LoVo (cell line): ENCODE measurements around the gene CACNA1G.

Experiments
- DNase-seq: peaks from one replicate; pipeline ENCODE4 v3.0.0-alpha.2; 2016; ENCODE audit warnings: low spot score

Gene CACNA1G

GRCh38 chr17:50548831-50549230, 11.7 kb upstream of the CACNA1G start:
- no peak for DNase-seq

GRCh38 chr17:50549256-50549941, 11.1 kb upstream of the CACNA1G start:
- DNase-seq: no peak

GRCh38 chr17:50549969-50550368, 10.5 kb upstream of the CACNA1G start:
- DNase-seq: no peak

DNA sequence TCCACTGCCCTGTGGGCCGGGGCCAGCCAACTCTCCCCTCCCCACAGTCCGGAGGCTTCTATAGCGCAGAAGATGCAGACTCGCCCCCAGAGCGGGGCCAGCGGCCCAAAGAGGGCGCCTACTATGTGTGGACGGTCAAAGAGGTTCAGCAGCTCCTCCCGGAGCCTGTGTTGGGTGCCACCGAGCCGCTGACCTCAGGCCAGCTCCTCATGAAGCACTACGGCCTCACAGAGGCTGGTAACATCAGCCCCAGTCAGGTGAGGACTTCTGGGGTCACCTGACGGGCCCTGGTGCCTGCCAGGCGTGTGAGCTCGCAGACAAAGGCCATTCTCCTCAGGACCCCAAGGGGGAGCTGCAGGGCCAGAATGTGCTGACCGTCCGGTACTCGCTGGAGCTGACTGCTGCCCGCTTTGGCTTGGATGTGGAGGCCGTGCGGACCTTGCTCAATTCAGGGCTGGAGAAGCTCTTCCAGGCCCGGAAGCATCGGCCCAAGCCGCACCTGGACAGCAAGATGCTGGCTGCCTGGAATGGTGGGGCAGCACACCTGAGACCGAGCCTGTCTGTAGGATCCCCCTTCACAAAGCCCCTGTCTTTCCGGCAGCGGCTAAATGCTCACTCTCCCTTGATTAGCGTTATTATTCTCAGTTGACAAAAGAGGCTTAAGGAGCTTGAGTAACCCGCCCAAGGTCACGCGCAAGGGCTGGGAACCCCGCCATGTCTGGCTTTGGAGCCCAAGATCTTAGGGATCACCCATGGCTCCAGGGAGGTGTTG, 9.7 kb upstream of the CACNA1G start:
- no peak for DNase-seq

DNA sequence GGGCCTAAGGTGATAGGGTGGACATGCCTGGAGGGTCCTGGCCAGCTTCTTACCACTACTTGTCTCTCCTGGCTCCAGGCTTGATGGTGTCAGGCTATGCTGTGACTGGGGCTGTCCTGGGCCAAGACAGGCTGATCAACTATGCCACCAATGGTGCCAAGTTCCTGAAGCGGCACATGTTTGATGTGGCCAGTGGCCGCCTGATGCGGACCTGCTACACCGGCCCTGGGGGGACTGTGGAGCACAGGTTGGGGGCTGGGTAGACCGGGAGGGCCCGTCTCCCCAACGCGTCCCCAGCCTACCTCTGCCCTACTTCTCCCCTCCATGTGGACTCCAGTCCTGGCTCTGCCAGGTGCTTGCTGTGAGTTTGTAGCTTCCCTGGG, 9.1 kb upstream of the CACNA1G start:
- DNase-seq: no peak

- no peak for DNase-seq
Measured at GRCh38 chr17:50551884-50552283, 8.6 kb upstream of the CACNA1G start.

DNA sequence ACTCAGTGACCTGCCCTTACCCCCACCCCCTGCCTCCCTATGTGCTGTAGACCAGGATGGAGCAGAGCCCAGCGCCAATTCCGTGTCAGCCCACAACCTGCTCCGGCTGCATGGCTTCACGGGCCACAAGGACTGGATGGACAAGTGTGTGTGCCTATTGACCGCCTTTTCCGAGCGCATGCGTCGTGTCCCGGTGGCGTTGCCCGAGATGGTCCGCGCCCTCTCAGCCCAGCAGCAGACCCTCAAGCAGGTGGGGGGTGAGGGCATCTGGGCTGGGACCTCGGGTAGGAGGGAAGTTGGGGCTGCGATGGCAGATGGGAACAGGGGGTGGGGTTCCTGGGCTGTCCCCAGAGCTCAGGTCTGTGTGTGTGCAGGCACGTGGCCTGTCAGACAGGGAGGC, 6.3 kb upstream of the CACNA1G start:
- DNase-seq: no peak

- no peak for DNase-seq
Measured at GRCh38 chr17:50556803-50557202, 3.7 kb upstream of the CACNA1G start.

DNA sequence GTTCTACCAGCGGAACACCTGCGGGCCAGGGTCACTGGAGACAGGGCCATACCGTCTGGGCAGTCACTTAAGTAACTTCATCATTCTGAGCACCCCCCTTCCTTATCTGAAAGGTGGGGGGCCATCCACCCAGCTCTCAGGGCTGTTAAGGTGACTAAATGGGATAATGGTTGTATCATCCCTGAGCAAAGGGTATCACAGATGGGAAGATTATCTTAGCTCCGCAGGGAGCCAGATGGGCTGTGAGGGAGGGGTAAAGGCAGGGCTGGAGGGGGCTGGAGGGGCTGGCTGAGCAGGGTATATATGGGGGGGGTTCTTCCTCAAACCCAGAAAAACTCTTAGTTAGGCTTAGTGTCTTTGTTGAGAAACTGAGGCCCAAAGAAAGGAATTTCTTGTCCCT, 2.9 kb upstream of the CACNA1G start:
- DNase-seq: no peak

- no peak for DNase-seq
Measured at GRCh38 chr17:50558091-50558490, 2.4 kb upstream of the CACNA1G start.

DNA sequence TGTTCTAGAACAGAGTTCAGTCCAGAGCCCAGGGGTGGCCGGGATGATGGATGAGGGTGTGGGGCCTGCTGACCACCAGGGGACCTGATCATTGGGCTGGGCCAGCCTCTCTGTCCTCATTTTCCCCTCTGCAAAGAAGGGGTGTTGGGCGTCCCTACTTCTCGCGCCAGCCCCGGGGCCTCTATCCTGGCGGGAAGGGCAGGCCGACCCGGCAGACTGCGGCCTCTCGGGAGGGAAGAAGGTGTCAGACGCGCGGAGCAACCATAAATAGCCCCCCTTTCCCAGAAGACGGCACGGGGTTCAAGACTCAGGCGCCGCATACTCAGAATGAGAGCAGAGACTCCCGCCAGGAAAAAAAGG, 2.0 kb upstream of the CACNA1G start:
- DNase-seq: no peak

DNA sequence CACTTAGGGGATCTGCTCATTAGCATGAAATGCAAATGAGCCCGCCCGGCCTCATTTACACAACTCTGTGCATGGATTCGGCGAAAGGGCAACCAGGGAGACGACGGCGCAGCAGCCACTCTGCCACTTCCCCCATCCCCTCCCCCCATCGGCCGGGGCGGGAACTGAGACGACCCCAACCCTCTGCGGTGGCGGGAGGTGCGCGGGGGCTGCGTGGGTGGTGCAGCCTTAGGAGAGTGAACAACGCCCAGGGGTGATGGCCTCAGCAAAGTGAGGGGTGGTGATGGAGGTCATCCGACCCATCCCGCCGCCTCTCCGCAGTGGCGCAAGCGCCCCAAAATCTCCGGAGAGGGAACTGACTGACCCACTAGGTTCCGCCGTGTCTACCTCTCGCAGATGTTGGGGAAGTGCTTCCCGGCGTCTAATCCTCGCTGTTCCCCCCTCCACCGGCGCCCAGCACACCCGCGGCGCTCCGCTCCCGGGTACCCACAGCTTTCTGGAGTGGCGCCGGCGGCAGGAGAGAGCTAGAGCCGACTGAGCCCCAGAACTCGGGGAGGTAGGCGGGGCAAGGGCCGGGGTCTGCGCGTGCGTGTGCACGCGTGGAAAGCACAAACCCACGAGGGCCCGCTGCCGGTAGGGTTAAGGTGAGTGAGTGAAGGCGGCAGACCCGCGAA, 1.4 kb upstream of the CACNA1G start:
- DNase-seq: no peak

DNA sequence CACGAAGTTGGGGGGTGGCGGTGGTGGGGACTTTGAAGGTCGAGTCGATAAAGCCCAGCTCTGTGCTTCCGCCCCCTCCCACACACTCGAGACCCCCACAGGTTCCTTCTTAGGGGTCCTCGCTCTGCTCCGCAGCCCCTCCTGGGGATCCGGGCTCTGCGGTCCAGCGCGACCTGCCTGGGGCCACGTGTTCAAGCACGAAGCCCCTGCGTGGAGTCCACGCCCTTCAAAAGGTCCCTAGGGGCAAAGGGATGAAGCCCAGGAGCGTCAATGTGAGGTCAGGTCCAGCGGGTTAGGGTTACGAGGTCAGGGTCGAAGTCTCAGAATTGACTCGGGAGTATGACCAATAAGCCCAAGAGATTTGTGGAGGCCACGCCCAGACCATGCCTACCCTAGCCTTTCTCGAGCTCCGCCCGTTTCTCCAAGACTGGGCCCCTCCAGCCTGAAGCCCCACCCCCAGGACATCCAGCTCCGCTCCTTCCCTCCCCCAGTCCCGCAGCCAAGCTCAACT, 786 bp upstream of the CACNA1G start:
- peak; percentile 41 for DNase-seq

GRCh38 chr17:50560931-50561745, 623 bp downstream of the CACNA1G start:
- DNase-seq: no peak

- no peak for DNase-seq
Measured at GRCh38 chr17:50561746-50562141, 1.2 kb downstream of the CACNA1G start.

DNA sequence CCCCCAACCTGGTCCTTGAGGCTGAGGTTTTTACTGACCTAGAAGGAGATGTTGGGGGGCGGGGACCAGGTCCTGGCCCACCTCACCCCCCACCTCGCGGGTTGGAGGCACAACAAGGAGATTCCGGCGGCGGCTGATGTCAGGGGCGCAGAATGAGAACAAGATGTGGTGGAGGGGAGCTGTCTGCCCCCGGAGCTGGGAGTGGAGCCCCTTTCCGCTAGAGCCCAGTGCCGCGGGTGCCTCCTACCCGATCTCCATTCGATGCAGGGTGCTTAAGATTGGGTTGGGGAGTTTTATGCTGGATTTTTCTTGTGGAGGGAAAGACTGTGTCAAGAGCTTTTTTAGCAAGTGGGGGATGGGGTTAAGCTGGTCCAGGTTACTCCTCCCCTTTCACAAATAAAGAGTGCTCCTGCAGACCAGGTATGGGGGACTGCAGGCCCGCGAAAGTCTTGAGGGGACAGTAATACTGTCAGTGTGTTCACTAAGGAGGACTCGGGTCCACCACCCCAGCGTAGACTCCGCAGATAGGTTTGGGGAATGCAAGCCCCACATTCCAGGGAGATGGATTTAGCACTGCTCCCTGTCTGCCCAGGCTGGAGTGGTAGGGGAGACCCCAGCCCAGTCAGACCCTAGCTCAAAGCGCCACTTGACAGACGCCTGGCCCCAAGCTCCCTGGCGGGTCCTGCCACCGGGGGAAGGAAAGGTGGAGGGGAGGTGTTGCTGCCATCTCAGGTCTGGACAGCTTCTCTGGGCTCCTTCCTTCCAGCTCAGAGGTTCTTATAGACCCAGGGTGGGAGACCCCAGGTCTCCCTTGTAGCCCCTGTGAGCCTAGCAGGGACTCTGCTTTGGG, 2.0 kb downstream of the CACNA1G start:
- DNase-seq: no peak

DNA sequence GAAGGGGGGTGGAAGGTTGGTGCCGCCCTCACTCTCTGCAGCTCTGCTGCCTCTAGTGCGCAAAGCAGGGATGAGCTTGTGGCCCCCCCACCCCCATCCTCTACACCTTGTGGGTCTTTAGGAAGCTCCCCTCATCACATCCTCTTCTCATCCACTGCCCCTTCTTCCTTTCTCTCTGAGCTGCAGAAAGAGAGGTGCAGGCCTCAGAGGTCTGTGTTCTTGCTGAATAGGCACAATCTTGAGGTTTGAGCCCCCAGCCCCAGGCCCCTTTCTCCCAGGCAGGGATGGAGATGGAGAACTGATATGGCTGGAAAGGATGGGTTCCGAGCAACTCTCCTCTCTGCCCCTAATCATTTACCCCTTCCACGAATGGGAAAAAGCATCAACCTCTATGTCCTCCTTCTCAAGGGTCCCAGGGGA, 2.6 kb downstream of the CACNA1G start:
- DNase-seq: no peak

GRCh38 chr17:50564916-50565315, 4.4 kb downstream of the CACNA1G start:
- DNase-seq: no peak

DNA sequence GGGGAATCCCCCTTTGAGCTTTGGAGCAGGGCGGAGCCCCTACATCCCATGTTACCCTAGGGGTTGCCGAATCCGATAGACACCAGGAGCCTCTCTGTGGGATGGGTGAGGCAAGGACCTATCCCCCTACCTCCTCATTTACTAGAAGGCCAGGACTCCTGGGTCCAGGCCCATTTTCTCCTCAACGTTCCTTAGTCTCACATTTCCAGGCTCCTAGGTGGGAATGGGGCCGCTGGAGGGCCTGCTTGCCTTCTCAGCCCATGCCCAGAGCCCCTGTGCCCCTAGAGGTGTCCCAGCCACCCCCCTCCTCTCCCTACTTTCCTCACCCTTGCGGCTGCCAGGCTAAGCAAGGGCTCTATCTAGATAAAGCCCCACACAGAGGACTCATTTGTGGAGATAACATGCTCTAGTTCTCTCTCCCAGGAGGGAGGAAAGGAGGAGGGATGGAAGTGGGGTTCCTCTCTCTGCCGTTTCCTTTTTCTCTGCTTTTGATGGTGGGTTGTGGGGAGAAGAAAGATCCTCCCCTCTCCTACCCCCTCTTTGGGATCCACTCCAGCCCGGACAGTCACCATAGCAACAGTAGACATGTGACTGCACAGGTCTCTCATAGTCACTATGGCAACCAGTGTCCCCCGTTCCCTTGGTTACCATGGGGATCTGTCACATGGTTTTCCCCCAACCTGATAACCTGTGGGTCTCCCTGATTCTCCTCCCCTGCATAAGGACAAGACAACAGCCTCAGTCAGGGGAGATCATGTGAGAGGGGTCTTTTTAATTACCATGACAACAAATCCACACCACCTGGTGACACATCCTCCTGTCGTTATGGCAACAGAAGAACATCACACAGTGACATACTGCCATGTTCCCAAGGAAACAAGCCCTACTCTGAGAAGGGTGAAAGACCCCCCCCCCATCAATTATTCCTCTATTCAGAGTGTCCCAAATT, 5.2 kb downstream of the CACNA1G start:
- no peak for DNase-seq

GRCh38 chr17:50566886-50567285, 6.4 kb downstream of the CACNA1G start:
- DNase-seq: no peak
